Activated CD8-positive, alpha-beta memory T cell treated with anti-CD3 and anti-CD28 coated beads, Interleukin-2, amount 50 U/mL, for 4 hours (primary cell): ENCODE data around the gene ZHX3.
A peak's percentile ranks its signal among the peaks of the same experiment; 100 is the strongest.
"Not testable (repeated sequence)": the region's sequence is repeated elsewhere in the genome, so short reads cannot be mapped to it uniquely, and the experiment has no call there.

Source experiments
- DNase-seq: peaks from one replicate; pipeline ENCODE4 v3.0.0-alpha.2; 2020

Gene ZHX3

GRCh38 chr20:41331731-41332130 is 14.2 kb upstream of the ZHX3 start:
- DNase-seq: no peak

DNA sequence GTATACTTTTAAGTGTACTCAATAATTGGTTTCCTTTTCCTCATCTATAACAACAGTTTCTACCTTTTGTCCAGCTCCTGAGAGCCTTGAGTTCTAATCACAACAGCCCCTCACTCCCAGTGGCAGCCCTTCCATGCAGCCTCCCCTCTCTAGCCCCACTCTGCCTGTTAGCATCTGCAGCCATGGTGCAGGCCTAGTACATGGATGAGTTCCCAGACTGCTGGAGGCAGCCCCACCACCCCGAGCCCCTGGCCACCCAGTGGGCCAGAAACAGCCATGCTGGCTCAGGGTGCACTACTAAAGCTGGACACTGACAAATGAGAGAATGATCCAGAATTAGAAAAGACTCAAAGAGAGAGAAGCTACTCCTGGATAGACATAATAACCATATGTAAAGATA is 13.4 kb upstream of the ZHX3 start:
- no peak for DNase-seq

GRCh38 chr20:41330343-41330720 is 12.8 kb upstream of the ZHX3 start:
- no peak for DNase-seq

DNA sequence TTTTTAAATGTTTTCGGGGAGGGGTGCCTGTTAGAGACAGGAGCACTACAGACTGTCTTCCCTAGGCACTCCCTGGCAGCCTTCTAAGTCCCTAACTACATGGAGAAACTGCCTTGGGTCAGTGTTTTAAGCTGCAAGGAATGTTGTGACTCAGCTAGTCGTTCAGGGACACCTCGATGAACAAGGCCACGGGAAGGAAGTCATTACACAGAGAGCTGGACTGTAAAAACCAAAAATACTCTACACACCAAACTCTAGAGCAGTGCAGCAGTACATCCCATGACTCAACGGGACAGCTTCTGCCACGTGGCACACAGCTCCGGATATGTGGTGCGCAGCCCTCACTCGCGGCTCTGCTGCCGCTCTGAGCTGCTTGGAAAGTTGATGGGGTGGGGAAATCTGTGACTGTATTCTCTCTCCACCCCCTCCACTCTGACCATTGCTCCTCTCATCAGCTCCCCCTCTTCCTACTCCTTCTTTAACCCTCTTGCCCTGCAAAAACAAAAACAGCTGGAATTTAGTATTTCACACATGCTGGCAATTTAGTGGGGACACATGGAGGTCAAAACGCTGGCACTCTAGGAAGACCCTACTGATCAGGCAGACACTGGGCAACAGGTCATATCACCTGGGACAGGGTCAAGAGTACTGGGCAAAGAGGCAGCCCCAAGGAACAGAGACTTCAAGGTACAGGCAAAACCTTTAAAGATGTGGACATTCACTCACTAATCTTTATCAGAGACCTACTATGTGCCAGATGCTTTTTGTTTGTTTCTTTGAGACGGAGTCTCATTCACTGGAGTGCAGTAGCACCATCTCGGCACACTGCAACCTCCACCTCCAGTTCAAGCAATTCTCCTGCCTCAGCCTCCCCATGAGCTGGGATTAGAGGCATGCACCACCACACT is 12.2 kb upstream of the ZHX3 start:
- peak; percentile 68 for DNase-seq

GRCh38 chr20:41327178-41327577 is 9.6 kb upstream of the ZHX3 start:
- no peak for DNase-seq

DNA sequence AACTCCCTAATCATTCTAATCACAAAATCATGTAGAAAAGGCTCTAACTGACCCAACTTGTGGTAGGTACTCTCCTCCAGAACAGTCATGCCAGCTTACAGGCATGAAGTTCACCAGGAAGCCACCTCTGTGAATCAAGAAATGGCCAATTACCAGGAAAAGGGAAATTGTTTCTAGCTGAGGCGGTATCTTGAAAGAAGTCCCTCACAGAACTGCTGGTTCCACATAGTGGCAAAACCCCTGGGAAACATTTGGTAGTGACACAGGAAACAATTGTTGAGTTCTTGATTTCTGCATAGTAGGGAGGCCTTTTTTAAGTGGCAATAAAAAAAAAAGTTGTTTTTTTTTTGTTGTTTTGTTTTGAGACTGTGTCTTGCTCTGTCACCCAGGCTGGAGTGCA is 3.4 kb upstream of the ZHX3 start:
- DNase-seq: no peak

DNA sequence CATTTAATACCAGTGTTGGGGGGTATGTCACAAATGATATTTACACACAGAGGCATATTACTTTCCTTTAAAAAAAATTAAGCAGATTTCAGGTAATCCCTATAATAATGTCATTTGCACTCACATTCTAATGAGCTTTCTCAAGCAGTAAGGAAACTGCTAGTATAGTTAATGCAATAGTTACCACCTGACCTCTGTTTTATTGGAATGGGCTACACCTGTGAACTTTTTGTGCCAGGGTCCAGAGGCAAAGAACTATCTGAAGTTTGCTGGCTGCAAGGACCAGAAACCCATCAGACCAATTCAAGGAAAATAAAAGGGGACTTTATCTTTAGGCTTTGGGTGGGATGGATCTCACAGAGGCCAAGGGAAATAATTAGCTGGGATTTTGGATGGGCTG is 2.9 kb upstream of the ZHX3 start:
- no peak for DNase-seq

GRCh38 chr20:41318271-41318649 is 729 bp upstream of the ZHX3 start:
- no peak for DNase-seq

- peak; percentile 83 for DNase-seq
These were observed 657 bp downstream of the ZHX3 start for GRCh38 chr20:41316602-41317545.

GRCh38 chr20:41316051-41316450 is 1.5 kb downstream of the ZHX3 start:
- no peak for DNase-seq

- DNase-seq: no peak
These were observed 3.1 kb downstream of the ZHX3 start for GRCh38 chr20:41314386-41314785.

GRCh38 chr20:41312009-41312408 is 5.5 kb downstream of the ZHX3 start:
- not testable (repeated sequence) for DNase-seq

DNA sequence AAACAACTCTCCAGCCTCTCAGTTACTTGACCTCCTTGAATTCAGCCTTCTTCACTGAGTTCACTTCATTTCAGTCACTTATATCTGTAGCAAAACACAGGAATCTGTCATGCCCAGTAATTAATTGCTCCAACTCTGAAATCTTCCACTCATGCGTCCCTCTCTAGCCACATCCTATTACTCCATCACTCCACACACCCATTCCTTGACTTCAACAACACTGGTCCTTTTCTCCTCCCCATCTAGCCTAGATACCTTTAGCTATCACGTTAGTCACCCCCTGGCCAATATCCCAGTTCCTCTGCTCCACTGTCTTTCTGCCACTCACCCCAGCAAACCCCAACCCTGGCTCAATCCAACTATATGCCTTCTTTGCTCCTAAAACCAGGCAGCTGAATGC is 7.7 kb downstream of the ZHX3 start:
- DNase-seq: no peak

GRCh38 chr20:41308726-41309413 is 8.7 kb downstream of the ZHX3 start:
- no peak for DNase-seq

- no peak for DNase-seq
These were observed 9.2 kb downstream of the ZHX3 start for GRCh38 chr20:41308290-41308711.

DNA sequence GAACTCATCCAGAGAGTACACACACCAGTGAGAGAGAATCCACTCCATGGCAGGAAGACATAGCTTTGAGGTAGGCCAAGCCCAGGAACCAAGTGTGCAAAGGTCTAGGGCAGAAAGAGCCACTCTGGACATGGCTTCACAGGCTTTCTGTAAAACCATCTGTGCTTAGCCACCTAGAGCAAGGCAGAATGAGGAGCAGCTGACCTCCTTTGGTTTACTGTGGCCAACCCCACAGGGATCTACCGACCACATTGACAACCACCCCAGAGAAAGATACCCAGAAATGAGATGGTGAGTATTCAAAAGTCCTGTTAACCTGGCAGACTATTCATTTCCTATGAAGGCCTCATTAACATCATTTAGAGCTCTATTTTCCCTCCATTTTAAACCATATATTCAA is 10.5 kb downstream of the ZHX3 start:
- DNase-seq: no peak

GRCh38 chr20:41306061-41306727 is 11.3 kb downstream of the ZHX3 start:
- no peak for DNase-seq

DNA sequence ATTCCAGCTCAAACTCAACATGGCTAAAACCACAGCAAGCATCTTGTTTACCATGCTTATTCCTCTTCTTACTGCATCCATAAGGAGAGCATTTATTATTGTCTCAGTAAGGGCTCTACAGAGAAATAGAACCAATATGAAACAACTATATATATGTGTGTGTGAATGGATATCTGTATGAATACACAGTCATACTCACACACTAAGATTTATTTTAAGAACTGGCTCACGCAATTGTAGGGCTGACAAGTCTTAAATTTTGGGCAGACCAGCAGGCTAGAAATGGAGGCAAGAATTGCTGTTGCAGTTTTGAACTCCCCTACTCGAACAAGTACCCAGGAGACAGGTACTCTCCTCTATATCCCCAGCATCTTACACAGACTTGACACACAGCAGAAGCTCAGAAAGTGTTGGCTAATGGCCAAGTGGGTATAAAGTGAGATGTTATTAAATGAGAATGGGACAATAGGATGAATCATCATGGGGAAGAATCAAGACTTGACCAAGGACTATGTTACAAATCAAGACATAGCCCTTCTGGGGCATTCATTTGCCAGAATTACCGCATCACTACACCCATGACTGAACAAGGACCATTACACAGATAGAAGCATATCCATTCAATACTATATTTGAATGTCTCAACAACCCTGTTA is 13.0 kb downstream of the ZHX3 start:
- DNase-seq: no peak

- DNase-seq: no peak
These were observed 13.5 kb downstream of the ZHX3 start for GRCh38 chr20:41304002-41304401.

DNA sequence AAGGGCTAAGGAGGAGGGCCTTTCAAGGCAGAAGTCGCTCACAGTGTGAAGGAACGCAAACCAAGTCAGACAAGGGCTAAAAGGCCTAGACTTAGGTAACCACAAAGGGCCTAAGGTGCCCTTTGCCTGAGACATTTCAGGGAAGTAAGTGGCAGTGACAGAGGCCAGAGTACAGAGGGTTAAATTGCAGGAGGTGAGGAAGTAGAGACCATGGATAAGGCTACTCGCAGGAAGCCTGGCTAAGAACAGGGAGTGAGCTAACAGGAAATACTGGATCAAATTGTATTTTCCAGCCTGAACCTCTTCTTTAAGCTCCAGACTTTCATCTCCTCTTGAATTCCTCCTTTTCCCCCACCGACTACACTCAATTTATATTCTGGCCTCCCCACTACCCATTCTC is 16.6 kb downstream of the ZHX3 start:
- DNase-seq: no peak

DNA sequence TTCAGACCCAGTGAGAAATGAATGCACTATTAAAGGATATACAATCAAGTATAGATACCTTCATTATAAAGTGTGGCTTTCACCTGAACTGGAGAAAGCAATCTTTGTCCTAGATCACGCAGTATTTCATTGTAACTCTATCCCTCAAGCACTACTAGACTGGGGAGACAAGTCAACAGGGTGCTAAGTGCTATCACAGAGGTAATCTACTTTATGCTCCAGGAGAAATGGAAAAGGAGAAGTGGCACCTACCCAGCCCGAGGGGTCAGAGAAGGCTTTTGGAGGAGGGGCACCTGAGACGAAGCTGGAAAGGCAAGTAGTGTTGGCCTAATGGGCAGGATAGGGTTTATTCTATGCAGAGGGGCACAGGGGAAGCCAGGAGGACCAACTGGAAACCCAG is 17.1 kb downstream of the ZHX3 start:
- DNase-seq: no peak

GRCh38 chr20:41299899-41300298 is 17.6 kb downstream of the ZHX3 start:
- no peak for DNase-seq
